Measurements from ENCODE around the gene VRTN. TPM values are rescaled to one million over a fixed set of nuclear protein-coding genes. Genes with fewer than 3 reads are reported as not detected.
"Not testable (repeated sequence)": the region's sequence is repeated elsewhere in the genome, so short reads cannot be mapped to it uniquely, and the experiment has no call there.

VRTN gene
- total RNA-seq, 1 donor from 2014 or later: not detected

- DNase-seq (ENCODE audit: low read depth): no peak
- no peak for TF ChIP-seq CTCF (conservative IDR thresholded peaks at IDR 0.05; ENCODE audit: low read depth, low read length)
- no peak overlapping the region for H3K4me3 ChIP-seq (ENCODE audit: low read depth, low read length)
Measured at GRCh38 chr14:74326369-74327152, 21.7 kb upstream of the VRTN start.

- not testable (repeated sequence) for H3K4me3 ChIP-seq (ENCODE audit: low read depth, low read length); DNase-seq (ENCODE audit: low read depth)
Measured at GRCh38 chr14:74329950-74330552, 18.2 kb upstream of the VRTN start.

DNA sequence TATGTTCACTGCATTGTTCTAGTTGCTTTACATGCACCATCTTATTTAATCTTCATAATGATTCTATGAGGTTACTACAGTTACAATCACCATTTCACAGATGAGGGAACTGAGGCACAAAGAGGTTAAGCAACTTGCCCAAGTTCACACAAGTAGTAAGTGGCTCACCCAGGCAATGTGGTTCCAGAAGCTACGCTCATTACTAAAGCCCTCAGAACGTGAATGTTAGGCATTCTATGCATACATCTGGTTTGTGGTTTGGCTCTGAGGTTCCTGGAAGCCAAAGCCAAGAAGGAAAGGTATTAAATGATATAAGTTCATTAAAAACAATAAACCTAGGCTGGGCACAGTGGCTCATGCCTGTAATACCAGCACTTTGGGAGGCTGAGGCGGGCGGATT lies 14.4 kb upstream of the VRTN start:
- H3K4me3 ChIP-seq (ENCODE audit: low read depth, low read length): no peak overlapping the region
- no peak for DNase-seq (ENCODE audit: low read depth)
- no peak for TF ChIP-seq CTCF (conservative IDR thresholded peaks at IDR 0.05; ENCODE audit: low read depth, low read length)

- no peak overlapping the region for H3K4me3 ChIP-seq (ENCODE audit: low read depth, low read length)
- no peak for TF ChIP-seq CTCF (conservative IDR thresholded peaks at IDR 0.05; ENCODE audit: low read depth, low read length)
- DNase-seq (ENCODE audit: low read depth): no peak
Measured at GRCh38 chr14:74346341-74346740, 1.9 kb upstream of the VRTN start.

DNA sequence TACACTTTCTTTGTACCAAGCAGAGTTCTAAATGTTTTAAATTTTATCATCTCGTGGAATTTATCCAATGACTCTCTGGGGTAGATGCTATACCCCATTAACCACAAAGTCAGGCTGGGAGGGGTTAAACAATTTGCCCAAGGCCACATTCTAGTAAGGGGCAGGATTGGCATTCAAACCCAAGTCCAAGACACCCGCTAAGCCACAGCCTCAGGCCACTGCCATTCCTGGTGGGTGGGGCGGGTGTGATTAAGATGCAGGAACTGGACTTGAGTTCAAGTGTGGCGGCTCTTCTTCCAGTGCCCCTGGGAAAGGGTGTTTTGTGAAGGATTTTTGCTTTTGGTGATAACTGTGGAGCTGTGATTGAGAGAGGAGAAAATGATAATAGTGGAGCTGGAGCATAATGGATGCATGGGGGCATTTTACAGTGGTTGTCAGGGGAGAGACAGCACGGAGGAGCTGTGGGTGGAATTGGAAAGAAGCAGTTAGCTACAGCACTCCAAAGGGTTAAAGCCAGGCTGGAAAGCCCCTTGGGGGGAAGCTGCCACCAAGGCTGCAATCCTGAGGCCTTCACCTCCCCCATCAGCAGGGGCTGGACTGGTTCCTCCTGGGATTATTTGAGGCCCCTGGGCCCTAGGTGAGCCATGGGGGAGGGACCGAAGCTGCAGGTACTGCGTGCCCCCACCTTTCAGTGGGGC lies 1.0 kb upstream of the VRTN start:
- no peak overlapping the region for H3K4me3 ChIP-seq (ENCODE audit: low read depth, low read length)
- DNase-seq (ENCODE audit: low read depth): no peak
- no peak for TF ChIP-seq CTCF (conservative IDR thresholded peaks at IDR 0.05; ENCODE audit: low read depth, low read length)

GRCh38 chr14:74347795-74348100 lies 523 bp upstream of the VRTN start:
- no peak for DNase-seq (ENCODE audit: low read depth)
- no peak overlapping the region for H3K4me3 ChIP-seq (ENCODE audit: low read depth, low read length)
- TF ChIP-seq CTCF (conservative IDR thresholded peaks at IDR 0.05; ENCODE audit: low read depth, low read length): no peak

GRCh38 chr14:74348735-74349463 lies 628 bp downstream of the VRTN start:
- no peak for DNase-seq (ENCODE audit: low read depth)
- no peak overlapping the region for H3K4me3 ChIP-seq (ENCODE audit: low read depth, low read length)
- no peak for TF ChIP-seq CTCF (conservative IDR thresholded peaks at IDR 0.05; ENCODE audit: low read depth, low read length)

Measured in epithelial cell of proximal tubule (primary cell).